CD4-positive, CD25-positive, alpha-beta regulatory T cell (primary cell): Measurements from ENCODE around the gene PRPF39. TPM values are rescaled to one million over a fixed set of nuclear protein-coding genes. Genes with fewer than 3 reads are reported as not detected.

Experiments used
- ATAC-seq, 2 donors: fragments of 150-1000 bp; cut with Tn5 transposase; one replicate each; pipeline ENCODE4 v1.10.0; 2021; ENCODE audit warnings: low read depth in 2 of 2, moderate number of reproducible peaks in 2 of 2, moderate library complexity in 1 of 2
- DNase-seq, 3 donors: peaks; one replicate each; pipeline versions ENCODE4 v3.0.0 to v3.0.0-alpha.2; 2012 to 2022; ENCODE audit warnings: mixed read lengths in 1 of 3
- H3K27ac ChIP-seq: one replicate; pipeline ENCODE4 v1.7.0; 2013; ENCODE audit warnings: mild to moderate bottlenecking, low read length; ENCODE audit not compliant: insufficient read depth, poor library complexity, severe bottlenecking
- H3K27me3 ChIP-seq: one replicate; pipeline ENCODE4 v1.7.0; 2013; ENCODE audit warnings: low read length; ENCODE audit not compliant: control insufficient read depth, insufficient read depth
- H3K36me3 ChIP-seq: one replicate; pipeline ENCODE4 v1.7.0; 2013; ENCODE audit warnings: mild to moderate bottlenecking, low read length, moderate library complexity; ENCODE audit not compliant: control insufficient read depth, insufficient read depth
- H3K4me1 ChIP-seq: 2 replicates; pipeline ENCODE4 v1.7.0; 2013; ENCODE audit warnings: mild to moderate bottlenecking, low read length; ENCODE audit not compliant: insufficient read depth, control insufficient read depth, poor library complexity, severe bottlenecking
- H3K4me3 ChIP-seq: one replicate; pipeline ENCODE4 v1.7.0; 2013; ENCODE audit warnings: low read depth, mild to moderate bottlenecking, low read length, moderate library complexity
- H3K9me3 ChIP-seq, 2 experiments: 1 replicate in 1 of 2; 2 replicates in 1 of 2; pipeline ENCODE4 v1.7.0; 2013; ENCODE audit warnings: low read length in 2 of 2, mild to moderate bottlenecking in 1 of 2, moderate library complexity in 1 of 2; ENCODE audit not compliant: control insufficient read depth in 2 of 2
- H3K27ac Mint-ChIP-seq, 3 donors: one replicate each; pipeline ENCODE4 v1.8.0; 2020 to 2022; ENCODE audit warnings: mild to moderate bottlenecking in 3 of 3, mixed read lengths in 3 of 3, moderate library complexity in 2 of 3
- H3K27me3 Mint-ChIP-seq: one replicate; pipeline ENCODE4 v1.8.0; 2022; ENCODE audit warnings: mild to moderate bottlenecking, mixed read lengths
- H3K36me3 Mint-ChIP-seq: one replicate; pipeline ENCODE4 v1.8.0; 2020; ENCODE audit warnings: mixed read lengths
- H3K4me1 Mint-ChIP-seq, 4 donors: one replicate each; pipeline ENCODE4 v1.8.0; 2020 to 2022; ENCODE audit warnings: mixed read lengths in 4 of 4, mild to moderate bottlenecking in 1 of 4
- H3K4me3 Mint-ChIP-seq, 4 donors: one replicate each; pipeline ENCODE4 v1.8.0; 2020 to 2022; ENCODE audit warnings: mild to moderate bottlenecking in 4 of 4, mixed read lengths in 4 of 4, moderate library complexity in 3 of 4
- H3K9me3 Mint-ChIP-seq, 7 donors: one replicate each; pipeline ENCODE4 v1.8.0; 2020 to 2022; ENCODE audit warnings: mixed read lengths in 7 of 7, mild to moderate bottlenecking in 3 of 7, moderate library complexity in 2 of 7
- polyA plus RNA-seq, 4 donors: library from polyadenylated mRNA; unstranded; fragments of 300-500 nt; fragmentation: Illumina TruSeq; gene quantifications; one replicate each; pipeline ENCODE4 v1.2.3, GENCODE V29; 2021
- total RNA-seq: library from RNA; stranded (reverse); gene quantifications from one replicate; pipeline ENCODE4 v1.2.3, GENCODE V29; 2022

The PRPF39 gene
- total and polyA plus RNA-seq, 5 donors from 2014 or later, result 5.5 to 64.4 (median 12.2) TPM

GRCh38 chr14:45125754-45126153 lies 41.8 kb downstream of the PRPF39 start:
- peaks cover 33% of the 10 kb centered on the region for H3K36me3 Mint-ChIP-seq
- H3K4me1 Mint-ChIP-seq, result peaks cover 11 to 22% (median 13%) of the 10 kb centered on the region in 4 donors
- ATAC-seq (no peak), DNase-seq (no peak)
- no peaks in the 10 kb centered on the region for H3K9me3 ChIP-seq
- H3K27me3 ChIP-seq, result no peaks in the 10 kb centered on the region
- H3K27ac Mint-ChIP-seq, result peak overlapping the region in 1 of 3 donors; percentile 40
- H3K27me3 Mint-ChIP-seq, result no peaks in the 10 kb centered on the region
- H3K9me3 Mint-ChIP-seq, result no peaks in the 10 kb centered on the region
- H3K36me3 ChIP-seq, result peaks cover 21% of the 10 kb centered on the region
- H3K4me3 ChIP-seq, result no peak overlapping the region
- no peak overlapping the region for H3K27ac ChIP-seq
- H3K4me1 ChIP-seq, result no peaks in the 10 kb centered on the region
- H3K4me3 Mint-ChIP-seq, result peak overlapping the region in 1 of 4 donors; percentile 83

- Histone ChIP-seq H3K36me3 (peaks cover 9% of the 10 kb centered on the region), H3K27ac (no peak overlapping the region), H3K27me3 (no peaks in the 10 kb centered on the region), H3K4me1 (peaks cover 11% of the 10 kb centered on the region), H3K9me3 (no peaks in the 10 kb centered on the region), H3K4me3 (no peak overlapping the region)
- Mint-ChIP-seq H3K27me3 (peaks cover 5% of the 10 kb centered on the region), H3K27ac (no peak overlapping the region), H3K9me3 (no peaks in the 10 kb centered on the region), H3K4me1 (peaks cover 13 to 51% (median 28%) of the 10 kb centered on the region in 4 donors), H3K36me3 (peaks cover 25% of the 10 kb centered on the region), H3K4me3 (no peak overlapping the region)
- no peak for ATAC-seq
- DNase-seq, result no peak
Measured at GRCh38 chr14:45128963-45129629, 45.2 kb downstream of the PRPF39 start.

- peak in 1 of 3 donors; percentile 9 for DNase-seq
- Mint-ChIP-seq H3K27ac (peak overlapping the region; percentile 98 to 99 (median 99)), H3K36me3 (peaks cover 4% of the 10 kb centered on the region), H3K27me3 (peaks cover 9% of the 10 kb centered on the region), H3K4me3 (peak overlapping the region; percentile 93 to 100 (median 97)), H3K4me1 (peaks cover 25 to 70% (median 48%) of the 10 kb centered on the region in 4 donors), H3K9me3 (no peaks in the 10 kb centered on the region)
- Histone ChIP-seq H3K4me3 (peak overlapping the region; percentile 84), H3K36me3 (no peaks in the 10 kb centered on the region), H3K4me1 (peaks cover 34% of the 10 kb centered on the region), H3K9me3 (no peaks in the 10 kb centered on the region), H3K27ac (peak overlapping the region; percentile 89), H3K27me3 (no peaks in the 10 kb centered on the region)
- no peak for ATAC-seq
Measured at GRCh38 chr14:45133683-45134050, 49.8 kb downstream of the PRPF39 start.

GRCh38 chr14:45134051-45134958 lies 50.4 kb downstream of the PRPF39 start, which contains the start of gene FKBP3:
Gene FKBP3, minus strand, starts transcription at chr14:45134481. Its CDS starts 25 bp downstream, at chr14:45134456.
- Histone ChIP-seq H3K27me3 (no peaks in the 10 kb centered on the region), H3K4me1 (peaks cover 34% of the 10 kb centered on the region), H3K36me3 (no peaks in the 10 kb centered on the region), H3K4me3 (peak within 1 kb of the TSS; percentile 99), H3K27ac (peak within 1 kb of the TSS; percentile 89), H3K9me3 (no peaks in the 10 kb centered on the region)
- Mint-ChIP-seq H3K27ac (peak within 1 kb of the TSS; percentile 98 to 99 (median 99)), H3K4me3 (peak within 1 kb of the TSS; percentile 93 to 100 (median 97)), H3K27me3 (peaks cover 9% of the 10 kb centered on the region), H3K9me3 (no peaks in the 10 kb centered on the region), H3K4me1 (peaks cover 29 to 72% (median 53%) of the 10 kb centered on the region in 4 donors), H3K36me3 (peaks cover 4% of the 10 kb centered on the region)
- peak; percentile 95 to 99 (median 95) for DNase-seq
- ATAC-seq, result peak; percentile 95

GRCh38 chr14:45135156-45135555 lies 51.2 kb downstream of the PRPF39 start:
- H3K4me1 Mint-ChIP-seq, result peaks cover 31 to 71% (median 51%) of the 10 kb centered on the region in 4 donors
- peaks cover 39% of the 10 kb centered on the region for H3K4me1 ChIP-seq
- peaks cover 9% of the 10 kb centered on the region for H3K27me3 Mint-ChIP-seq
- H3K36me3 Mint-ChIP-seq, result no peaks in the 10 kb centered on the region
- H3K9me3 Mint-ChIP-seq, result no peaks in the 10 kb centered on the region
- no peaks in the 10 kb centered on the region for H3K27me3 ChIP-seq
- ATAC-seq (no peak), DNase-seq (peak in 1 of 3 donors; percentile 48)
- H3K27ac ChIP-seq, result peak overlapping the region; percentile 89
- H3K27ac Mint-ChIP-seq, result peak overlapping the region; percentile 98 to 99 (median 99)
- peak overlapping the region; percentile 93 to 100 (median 97) for H3K4me3 Mint-ChIP-seq
- H3K4me3 ChIP-seq, result peak overlapping the region; percentile 99
- H3K36me3 ChIP-seq, result no peaks in the 10 kb centered on the region
- H3K9me3 ChIP-seq, result no peaks in the 10 kb centered on the region

GRCh38 chr14:45135659-45136395 lies 51.9 kb downstream of the PRPF39 start, which contains the start of gene FANCM:
Gene FANCM, plus strand, starts transcription at chr14:45135930. Its CDS starts 102 bp downstream, at chr14:45136032.
- Histone ChIP-seq H3K27me3 (no peaks in the 10 kb centered on the region), H3K4me1 (peaks cover 39% of the 10 kb centered on the region), H3K36me3 (no peaks in the 10 kb centered on the region), H3K27ac (peak within 1 kb of the TSS; percentile 89), H3K9me3 (no peaks in the 10 kb centered on the region), H3K4me3 (peak within 1 kb of the TSS; percentile 99)
- DNase-seq (peak; percentile 84 to 98 (median 91)), ATAC-seq (peak; percentile 39 to 42)
- Mint-ChIP-seq H3K27ac (peak within 1 kb of the TSS; percentile 98 to 99 (median 99)), H3K9me3 (no peaks in the 10 kb centered on the region), H3K4me1 (peaks cover 32 to 69% (median 53%) of the 10 kb centered on the region in 4 donors), H3K4me3 (peak within 1 kb of the TSS; percentile 93 to 100 (median 97)), H3K27me3 (peaks cover 9% of the 10 kb centered on the region), H3K36me3 (no peaks in the 10 kb centered on the region)

- peak overlapping the region; percentile 99 for H3K4me3 ChIP-seq
- no peaks in the 10 kb centered on the region for H3K36me3 ChIP-seq
- Mint-ChIP-seq H3K4me1 (peaks cover 30 to 65% (median 50%) of the 10 kb centered on the region in 4 donors), H3K27ac (peak overlapping the region; percentile 98 to 99 (median 99)), H3K36me3 (no peaks in the 10 kb centered on the region), H3K4me3 (peak overlapping the region; percentile 93 to 100 (median 97)), H3K9me3 (no peaks in the 10 kb centered on the region), H3K27me3 (peaks cover 9% of the 10 kb centered on the region)
- peak overlapping the region; percentile 89 for H3K27ac ChIP-seq
- DNase-seq, result peak in 1 of 3 donors; percentile 4
- peaks cover 39% of the 10 kb centered on the region for H3K4me1 ChIP-seq
- H3K27me3 ChIP-seq, result no peaks in the 10 kb centered on the region
- no peak for ATAC-seq
- H3K9me3 ChIP-seq, result no peaks in the 10 kb centered on the region
Measured at GRCh38 chr14:45136399-45136798, 52.5 kb downstream of the PRPF39 start.
